Right atrium auricular region (tissue), 2 donors: ENCODE measurements around the gene TMEM59. TPM values are rescaled to one million over a fixed set of nuclear protein-coding genes. Genes with fewer than 3 reads are reported as not detected.
"Not testable (repeated sequence)": the region's sequence is repeated elsewhere in the genome, so short reads cannot be mapped to it uniquely, and the experiment has no call there.

ENCODE experiments used
- DNase-seq: peaks from one replicate; pipeline ENCODE4 v3.0.0-alpha.2; 2019; ENCODE audit warnings: low spot score
- H3K27ac ChIP-seq, 2 donors: fragments of 200-600 bp; sonication (generic); 1 replicate in 1 of 2; 2 replicates in 1 of 2; pipeline ENCODE4 v1.5.1; 2016 to 2019
- H3K27me3 ChIP-seq, 2 donors: fragments of 200-600 bp; sonication (generic); one replicate each; pipeline versions ENCODE4 v1.5.1 to v1.6.0; 2017 to 2019
- H3K36me3 ChIP-seq: fragments of 200-600 bp; sonication (generic); one replicate; pipeline ENCODE4 v1.5.1; 2016
- H3K4me1 ChIP-seq, 2 donors: fragments of 200-600 bp; sonication (generic); one replicate each; pipeline versions ENCODE4 v1.5.1 to v1.6.0; 2017 to 2019
- H3K4me3 ChIP-seq, 2 donors: fragments of 200-600 bp; sonication (generic); 1 replicate in 1 of 2; 2 replicates in 1 of 2; pipeline ENCODE4 v1.5.1; 2017 to 2019; ENCODE audit warnings: mild to moderate bottlenecking in 1 of 2, moderate library complexity in 1 of 2
- H3K9me3 ChIP-seq, 2 donors: fragments of 200-600 bp; sonication (generic); one replicate each; pipeline ENCODE4 v1.5.1; 2019
- total RNA-seq, 2 donors: library from RNA; depleted of rRNA; stranded (reverse); fragments of >200 nt; gene quantifications; one replicate each; pipeline ENCODE4 v1.1.0, GENCODE V29; 2016
- TF ChIP-seq, protein P1 (sequence below), 2 donors: fragments of 200-600 bp; sonication (generic); IDR thresholded peaks; one replicate each; pipeline ENCODE4 v1.5.1; 2019; ENCODE audit warnings: antibody characterized with exemption in 2 of 2

TMEM59 gene
- total RNA-seq, 2 donors from 2014 or later, result 277 to 390 TPM

DNA sequence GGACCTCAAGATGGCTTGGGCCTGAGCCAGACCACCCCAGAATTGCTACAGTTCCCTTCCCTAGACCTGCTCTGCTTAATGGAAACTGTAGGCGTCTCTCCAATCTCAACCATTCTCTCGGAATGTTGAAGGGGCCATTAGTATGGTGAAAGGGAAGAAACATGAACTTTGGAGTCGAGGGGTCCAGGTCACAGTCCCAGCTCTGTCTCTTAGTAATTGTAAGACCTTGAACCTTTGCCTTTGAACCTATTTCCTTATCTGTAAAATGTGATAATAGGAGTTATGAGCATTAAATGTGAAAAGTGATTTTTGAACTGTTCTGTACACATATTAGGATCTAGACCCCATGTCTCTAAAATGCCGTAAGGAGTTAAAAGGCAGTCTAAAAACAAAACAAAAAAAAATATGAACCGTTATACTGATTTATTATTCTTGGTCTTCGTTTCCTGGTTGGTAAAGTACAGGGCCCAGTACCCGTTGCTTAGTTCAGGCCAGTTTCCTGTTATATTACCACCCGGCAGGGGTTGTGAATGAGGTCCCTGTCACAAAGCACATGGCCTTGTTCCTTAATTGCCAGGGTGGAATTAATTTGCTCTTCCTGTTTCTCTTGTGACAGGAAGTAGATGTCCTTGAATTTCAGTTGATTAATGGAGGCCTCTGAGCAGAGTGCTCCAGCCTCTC lies 42.7 kb upstream of the TMEM59 start:
- peaks cover 6% of the 10 kb centered on the region for H3K36me3 ChIP-seq
- H3K4me3 ChIP-seq, result no peak overlapping the region
- TF ChIP-seq, protein P1, sequence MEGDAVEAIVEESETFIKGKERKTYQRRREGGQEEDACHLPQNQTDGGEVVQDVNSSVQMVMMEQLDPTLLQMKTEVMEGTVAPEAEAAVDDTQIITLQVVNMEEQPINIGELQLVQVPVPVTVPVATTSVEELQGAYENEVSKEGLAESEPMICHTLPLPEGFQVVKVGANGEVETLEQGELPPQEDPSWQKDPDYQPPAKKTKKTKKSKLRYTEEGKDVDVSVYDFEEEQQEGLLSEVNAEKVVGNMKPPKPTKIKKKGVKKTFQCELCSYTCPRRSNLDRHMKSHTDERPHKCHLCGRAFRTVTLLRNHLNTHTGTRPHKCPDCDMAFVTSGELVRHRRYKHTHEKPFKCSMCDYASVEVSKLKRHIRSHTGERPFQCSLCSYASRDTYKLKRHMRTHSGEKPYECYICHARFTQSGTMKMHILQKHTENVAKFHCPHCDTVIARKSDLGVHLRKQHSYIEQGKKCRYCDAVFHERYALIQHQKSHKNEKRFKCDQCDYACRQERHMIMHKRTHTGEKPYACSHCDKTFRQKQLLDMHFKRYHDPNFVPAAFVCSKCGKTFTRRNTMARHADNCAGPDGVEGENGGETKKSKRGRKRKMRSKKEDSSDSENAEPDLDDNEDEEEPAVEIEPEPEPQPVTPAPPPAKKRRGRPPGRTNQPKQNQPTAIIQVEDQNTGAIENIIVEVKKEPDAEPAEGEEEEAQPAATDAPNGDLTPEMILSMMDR (IDR thresholded peaks at IDR 0.05), result no peak
- H3K27ac ChIP-seq, result no peak overlapping the region
- no peaks in the 10 kb centered on the region for H3K9me3 ChIP-seq
- H3K27me3 ChIP-seq, result no peaks in the 10 kb centered on the region
- DNase-seq, result peak; percentile 47
- H3K4me1 ChIP-seq, result no peaks in the 10 kb centered on the region

DNA sequence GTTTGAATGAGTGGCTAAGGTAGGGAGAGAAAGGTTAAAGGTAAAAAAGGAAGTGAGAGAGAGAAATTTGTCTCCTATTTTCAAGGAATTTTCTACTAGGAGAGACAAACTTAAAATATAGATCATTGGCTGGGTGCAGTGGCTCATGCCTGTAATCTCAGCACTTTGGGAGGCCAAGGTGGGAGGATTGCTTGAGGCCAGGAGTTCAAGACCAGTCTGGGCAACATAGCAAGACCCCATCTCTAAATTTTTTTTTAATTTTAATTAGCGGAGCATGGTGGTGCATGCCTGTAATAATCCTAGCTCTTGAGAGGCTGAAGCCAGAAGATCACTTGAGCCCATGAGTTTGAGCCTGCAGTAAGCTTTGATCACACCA lies 41.7 kb upstream of the TMEM59 start:
- not testable (repeated sequence) for H3K9me3 ChIP-seq, H3K4me1 ChIP-seq, H3K36me3 ChIP-seq, H3K27ac ChIP-seq, H3K27me3 ChIP-seq, H3K4me3 ChIP-seq
- DNase-seq, result peak; percentile 2

DNA sequence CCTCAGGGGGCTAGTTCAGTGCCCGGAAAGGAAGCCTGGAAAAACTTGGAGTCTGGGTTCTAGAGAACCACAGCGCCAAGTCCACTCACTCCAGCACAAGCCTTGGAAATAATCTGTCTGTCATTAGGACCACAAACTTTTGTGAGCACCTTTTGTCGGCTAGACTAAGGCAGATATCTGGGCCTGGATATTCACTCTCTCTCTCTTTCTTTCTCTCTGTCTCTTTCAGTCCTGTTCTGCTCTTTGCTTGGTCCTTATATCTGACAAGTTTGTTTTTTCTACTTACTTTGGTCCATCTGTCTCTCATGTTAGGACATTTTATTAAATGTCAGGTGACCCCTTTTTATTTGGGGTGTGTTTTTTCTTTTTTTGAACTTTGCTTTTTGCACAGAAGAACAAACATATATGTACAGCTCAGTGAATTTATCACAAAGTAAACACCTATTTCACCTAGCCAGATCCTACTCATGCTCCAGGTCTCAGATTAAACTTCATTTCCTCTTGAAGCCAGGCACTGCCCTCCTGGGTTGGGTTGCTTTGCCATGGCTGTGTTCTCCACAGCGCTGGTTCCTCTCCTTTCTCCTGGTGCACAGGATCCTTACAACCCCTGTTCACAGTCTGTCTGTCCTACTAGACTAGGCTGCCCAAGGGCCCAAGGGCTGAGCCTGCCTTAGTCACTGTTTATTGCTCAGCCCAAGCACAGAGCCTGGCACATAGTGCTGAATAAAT lies 41.2 kb upstream of the TMEM59 start:
- DNase-seq, result no peak
- Histone ChIP-seq H3K36me3 (peaks cover 6% of the 10 kb centered on the region), H3K27me3 (no peaks in the 10 kb centered on the region), H3K4me3 (no peak overlapping the region), H3K27ac (no peak overlapping the region), H3K9me3 (no peaks in the 10 kb centered on the region), H3K4me1 (no peaks in the 10 kb centered on the region)
- TF ChIP-seq, protein P1 (IDR thresholded peaks at IDR 0.05), result no peak

DNA sequence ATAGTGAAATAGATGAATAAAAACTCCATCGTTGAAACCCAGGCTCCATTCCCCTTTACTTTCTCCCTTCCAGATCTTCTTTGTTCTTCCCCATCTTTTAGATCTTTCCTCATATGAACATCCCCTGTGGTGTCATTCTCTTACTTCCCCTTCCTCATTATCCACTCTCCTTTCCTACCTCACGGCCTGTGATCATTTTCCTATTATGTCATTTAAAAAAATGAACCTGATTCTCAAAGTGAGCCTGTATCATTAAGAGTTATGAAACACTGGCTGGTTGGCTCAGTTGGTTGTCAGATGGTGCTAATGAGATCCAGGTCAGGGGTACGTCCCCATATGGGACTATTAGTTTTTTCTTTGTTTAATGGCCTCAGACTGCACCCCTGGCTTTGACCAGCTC lies 38.7 kb upstream of the TMEM59 start:
- H3K27me3 ChIP-seq, result no peaks in the 10 kb centered on the region
- H3K36me3 ChIP-seq, result peaks cover 3% of the 10 kb centered on the region
- DNase-seq, result no peak
- no peaks in the 10 kb centered on the region for H3K4me1 ChIP-seq
- no peak overlapping the region for H3K27ac ChIP-seq
- no peak overlapping the region for H3K4me3 ChIP-seq
- H3K9me3 ChIP-seq, result no peaks in the 10 kb centered on the region
- TF ChIP-seq, protein P1 (IDR thresholded peaks at IDR 0.05), result no peak

DNA sequence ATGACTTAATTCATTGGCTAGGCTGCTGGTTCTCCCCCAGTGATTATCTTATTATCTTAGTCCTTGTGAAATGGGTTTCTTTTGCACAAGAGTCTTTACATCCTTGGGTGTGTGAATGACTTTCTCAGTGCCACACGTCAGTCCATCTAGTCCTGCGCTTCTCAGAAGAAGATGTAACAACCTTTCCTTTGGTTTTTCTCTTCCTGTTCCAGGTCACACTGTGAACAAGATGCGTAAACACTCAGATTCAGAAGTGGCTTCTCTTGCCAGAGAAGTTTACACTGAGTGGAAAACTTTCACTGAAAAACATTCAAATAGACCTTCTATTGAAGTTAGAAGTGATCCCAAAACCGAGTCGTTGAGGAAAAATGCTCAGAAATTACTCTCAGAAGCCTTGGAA lies 35.4 kb upstream of the TMEM59 start:
- no peaks in the 10 kb centered on the region for H3K4me1 ChIP-seq
- no peaks in the 10 kb centered on the region for H3K27me3 ChIP-seq
- TF ChIP-seq, protein P1 (IDR thresholded peaks at IDR 0.05), result no peak
- H3K27ac ChIP-seq, result no peak overlapping the region
- no peaks in the 10 kb centered on the region for H3K36me3 ChIP-seq
- no peak for DNase-seq
- no peak overlapping the region for H3K4me3 ChIP-seq
- no peaks in the 10 kb centered on the region for H3K9me3 ChIP-seq

DNA sequence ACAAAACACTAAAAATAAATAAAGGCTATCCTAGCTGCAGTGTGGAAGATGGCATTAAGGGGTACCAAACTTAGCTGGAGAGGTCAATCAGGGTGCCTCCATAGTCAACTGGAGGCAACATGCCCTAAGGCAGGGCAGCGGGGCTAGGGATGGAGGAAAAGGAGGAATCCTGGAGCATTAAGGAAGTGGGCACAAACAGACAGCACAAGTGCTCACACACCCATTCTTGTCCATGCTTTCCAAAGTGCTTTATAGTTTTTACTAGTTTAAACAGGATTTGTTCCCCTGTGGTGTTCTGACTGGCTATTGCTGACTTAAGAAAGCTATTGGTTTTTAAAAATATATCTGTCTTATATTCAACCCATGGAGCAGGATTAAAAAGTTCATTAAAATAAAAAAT lies 33.8 kb upstream of the TMEM59 start:
- Histone ChIP-seq H3K27me3 (no peaks in the 10 kb centered on the region), H3K27ac (no peak overlapping the region), H3K36me3 (no peaks in the 10 kb centered on the region), H3K9me3 (no peaks in the 10 kb centered on the region), H3K4me3 (no peak overlapping the region), H3K4me1 (no peaks in the 10 kb centered on the region)
- DNase-seq, result no peak
- TF ChIP-seq, protein P1 (IDR thresholded peaks at IDR 0.05), result no peak
